Mesenchymal stem cell (in vitro differentiated cells and primary cell): ENCODE measurements around the gene AIF1.
A peak's percentile ranks its signal among the peaks of the same experiment; 100 is the strongest.

Experiments
- DNase-seq: peaks from one replicate; pipeline ENCODE4 v3.0.0-alpha.2; 2013
- H2AFZ ChIP-seq: one replicate; pipeline ENCODE4 v1.6.1; 2013; ENCODE audit warnings: low read depth, mild to moderate bottlenecking, control low read depth, inconsistent platforms, low read length, moderate library complexity
- H2AK5ac ChIP-seq: 2 replicates; pipeline ENCODE4 v1.6.1; 2013; ENCODE audit warnings: low read length, moderate library complexity, mild to moderate bottlenecking, inconsistent platforms; ENCODE audit not compliant: severe bottlenecking
- H2BK120ac ChIP-seq: one replicate; pipeline ENCODE4 v1.6.1; 2013; ENCODE audit warnings: low read depth, mild to moderate bottlenecking, inconsistent platforms, low read length, moderate library complexity
- H2BK12ac ChIP-seq, 2 experiments: one replicate each; pipeline ENCODE4 v1.6.1; 2013; ENCODE audit warnings: inconsistent platforms in 2 of 2, low read length in 2 of 2, mild to moderate bottlenecking in 2 of 2, moderate library complexity in 2 of 2, control low read depth in 1 of 2
- H2BK15ac ChIP-seq: one replicate; pipeline ENCODE4 v1.6.1; 2013; ENCODE audit warnings: mild to moderate bottlenecking, low read depth, inconsistent platforms; ENCODE audit not compliant: poor library complexity, severe bottlenecking
- H2BK5ac ChIP-seq: 2 replicates; pipeline ENCODE4 v1.6.1; 2013; ENCODE audit warnings: low read depth, mild to moderate bottlenecking, low read length, control low read depth, inconsistent platforms; ENCODE audit not compliant: poor library complexity, severe bottlenecking
- H3K14ac ChIP-seq, 2 experiments: one replicate each; pipeline ENCODE4 v1.6.1; 2013; ENCODE audit warnings: inconsistent platforms in 2 of 2, low read length in 2 of 2, control low read depth in 1 of 2, mild to moderate bottlenecking in 1 of 2, moderate library complexity in 1 of 2
- H3K18ac ChIP-seq, 2 experiments: one replicate each; pipeline ENCODE4 v1.6.1; 2013; ENCODE audit warnings: inconsistent platforms in 2 of 2, low read length in 2 of 2, control low read depth in 1 of 2, low read depth in 1 of 2, mild to moderate bottlenecking in 1 of 2
- H3K23ac ChIP-seq, 2 experiments: one replicate each; pipeline ENCODE4 v1.6.1; 2013; ENCODE audit warnings: inconsistent platforms in 2 of 2, low read length in 2 of 2, mild to moderate bottlenecking in 2 of 2, moderate library complexity in 2 of 2, control low read depth in 1 of 2
- H3K27ac ChIP-seq: 2 replicates; pipeline ENCODE4 v1.5.1; 2013; ENCODE audit warnings: mild to moderate bottlenecking, moderate library complexity, low read length, control low read depth, inconsistent platforms; ENCODE audit not compliant: poor library complexity, severe bottlenecking
- H3K27me3 ChIP-seq, 2 experiments: 2 replicates each; pipeline versions ENCODE4 v1.6.1 to v1.7.0; 2013; ENCODE audit warnings: low read length in 2 of 2, mild to moderate bottlenecking in 2 of 2, moderate library complexity in 2 of 2, control low read depth in 1 of 2, inconsistent platforms in 1 of 2; ENCODE audit not compliant: control insufficient read depth in 1 of 2, insufficient read depth in 1 of 2
- H3K36me3 ChIP-seq, 2 experiments: 2 replicates each; pipeline versions ENCODE4 v1.6.1 to v1.7.0; 2013; ENCODE audit warnings: low read length in 2 of 2, control low read depth in 1 of 2, inconsistent platforms in 1 of 2, low read depth in 1 of 2, mild to moderate bottlenecking in 1 of 2; ENCODE audit not compliant: insufficient read depth in 2 of 2, control insufficient read depth in 1 of 2
- H3K4ac ChIP-seq, 2 experiments: one replicate each; pipeline ENCODE4 v1.6.1; 2013; ENCODE audit warnings: inconsistent platforms in 2 of 2, low read length in 2 of 2, mild to moderate bottlenecking in 2 of 2, moderate library complexity in 2 of 2, control low read depth in 1 of 2, low read depth in 1 of 2
- H3K4me1 ChIP-seq: 2 replicates; pipeline ENCODE4 v1.6.1; 2013; ENCODE audit warnings: low read depth, low read length, control low read depth; ENCODE audit not compliant: control insufficient read depth, insufficient read depth
- H3K4me2 ChIP-seq: 2 replicates; pipeline ENCODE4 v1.6.1; 2013; ENCODE audit warnings: low read length, mild to moderate bottlenecking, inconsistent platforms; ENCODE audit not compliant: poor library complexity, severe bottlenecking
- H3K4me3 ChIP-seq, 2 experiments: 2 replicates each; pipeline versions ENCODE4 v1.5.1 to v1.7.0; 2013; ENCODE audit warnings: low read length in 2 of 2, mild to moderate bottlenecking in 2 of 2, control low read depth in 1 of 2, low read depth in 1 of 2; ENCODE audit not compliant: insufficient read depth in 1 of 2
- H3K79me1 ChIP-seq: replicated peaks from 2 replicates; pipeline ENCODE4 v1.6.1; 2013; ENCODE audit warnings: mild to moderate bottlenecking, control low read depth, low read length, inconsistent platforms; ENCODE audit not compliant: poor library complexity, severe bottlenecking
- H3K9ac ChIP-seq: 2 replicates; pipeline ENCODE4 v1.7.0; 2013; ENCODE audit warnings: mild to moderate bottlenecking, low read length, moderate library complexity
- H3K9me3 ChIP-seq: 2 replicates; pipeline ENCODE4 v1.7.0; 2013; ENCODE audit warnings: mild to moderate bottlenecking, low read length; ENCODE audit not compliant: control insufficient read depth
- H4K8ac ChIP-seq: one replicate; pipeline ENCODE4 v1.6.1; 2013; ENCODE audit warnings: inconsistent platforms, mild to moderate bottlenecking, low read length, moderate library complexity
- H4K91ac ChIP-seq: one replicate; pipeline ENCODE4 v1.6.1; 2013; ENCODE audit warnings: mild to moderate bottlenecking, low read length, inconsistent platforms
- WGBS: methylation state at CpG from one replicate; pipeline ENCODE4 v1.1.7; 2013; ENCODE audit warnings: mixed read lengths; 5-methylcytosine and 5-hydroxymethylcytosine counted together

Gene AIF1

GRCh38 chr6:31586599-31587281, 28.3 kb upstream of the AIF1 start:
- no peak overlapping the region for H2BK12ac ChIP-seq
- H2BK120ac ChIP-seq, result no peak overlapping the region
- no peak overlapping the region for H4K91ac ChIP-seq
- H3K4ac ChIP-seq, result no peak overlapping the region
- H3K9ac ChIP-seq, result no peak overlapping the region
- no peak overlapping the region for H2BK5ac ChIP-seq
- WGBS, result 81% methylated on average over 8 of the region's 9 CpGs
- no peak overlapping the region for H3K23ac ChIP-seq
- no peak overlapping the region for H3K27ac ChIP-seq
- no peak overlapping the region for H3K4me3 ChIP-seq
- no peak overlapping the region for H2BK15ac ChIP-seq
- DNase-seq, result no peak
- no peak overlapping the region for H3K18ac ChIP-seq
- H3K79me1 ChIP-seq, result peaks cover 2% of the 10 kb centered on the region
- no peaks in the 10 kb centered on the region for H3K9me3 ChIP-seq
- H2AFZ ChIP-seq, result no peak overlapping the region
- no peaks in the 10 kb centered on the region for H3K36me3 ChIP-seq
- H3K4me2 ChIP-seq, result no peak overlapping the region
- no peak overlapping the region for H2AK5ac ChIP-seq
- no peak overlapping the region for H3K14ac ChIP-seq
- H3K4me1 ChIP-seq, result peaks cover 12% of the 10 kb centered on the region
- no peak overlapping the region for H4K8ac ChIP-seq
- H3K27me3 ChIP-seq, result peaks cover 0 to 15% of the 10 kb centered on the region in 2 experiments

- WGBS, result 79% methylated on average over 12 of the region's 12 CpGs
- Histone ChIP-seq H3K79me1 (no peaks in the 10 kb centered on the region), H2BK120ac (no peak overlapping the region), H2BK15ac (no peak overlapping the region), H3K4me2 (no peak overlapping the region), H2BK5ac (no peak overlapping the region), H3K18ac (no peak overlapping the region), H4K8ac (no peak overlapping the region), H2AFZ (no peak overlapping the region), H3K23ac (no peak overlapping the region), H3K4me3 (no peak overlapping the region), H2AK5ac (no peak overlapping the region), H3K36me3 (no peaks in the 10 kb centered on the region), H3K9me3 (no peaks in the 10 kb centered on the region), H3K9ac (no peak overlapping the region), H4K91ac (no peak overlapping the region), H3K4me1 (peaks cover 2% of the 10 kb centered on the region), H3K27ac (no peak overlapping the region), H3K27me3 (peaks cover 0 to 15% of the 10 kb centered on the region in 2 experiments), H2BK12ac (peak overlapping the region in 1 of 2 experiments; percentile 23), H3K4ac (no peak overlapping the region), H3K14ac (no peak overlapping the region)
- DNase-seq, result no peak
These were observed 26.9 kb upstream of the AIF1 start for GRCh38 chr6:31587791-31588777.

- Histone ChIP-seq H3K4me1 (peaks cover 2% of the 10 kb centered on the region), H3K4me2 (no peak overlapping the region), H3K14ac (peak overlapping the region in 1 of 2 experiments; percentile 26), H3K23ac (no peak overlapping the region), H2AFZ (no peak overlapping the region), H4K91ac (no peak overlapping the region), H2BK5ac (no peak overlapping the region), H2BK15ac (no peak overlapping the region), H3K4me3 (no peak overlapping the region), H3K36me3 (no peaks in the 10 kb centered on the region), H2BK120ac (no peak overlapping the region), H3K18ac (no peak overlapping the region), H3K9me3 (no peaks in the 10 kb centered on the region), H4K8ac (no peak overlapping the region), H3K4ac (no peak overlapping the region), H2AK5ac (no peak overlapping the region), H3K27me3 (peaks cover 0 to 15% of the 10 kb centered on the region in 2 experiments), H3K27ac (no peak overlapping the region), H2BK12ac (no peak overlapping the region), H3K79me1 (no peaks in the 10 kb centered on the region), H3K9ac (no peak overlapping the region)
- WGBS, result 61% methylated on average over 9 of the region's 9 CpGs
- no peak for DNase-seq
These were observed 26.0 kb upstream of the AIF1 start for GRCh38 chr6:31588871-31589650.
